Measurements from ENCODE around the gene PCCA.
"Not testable (repeated sequence)": the region's sequence is repeated elsewhere in the genome, so short reads cannot be mapped to it uniquely, and the experiment has no call there.

The PCCA gene

DNA sequence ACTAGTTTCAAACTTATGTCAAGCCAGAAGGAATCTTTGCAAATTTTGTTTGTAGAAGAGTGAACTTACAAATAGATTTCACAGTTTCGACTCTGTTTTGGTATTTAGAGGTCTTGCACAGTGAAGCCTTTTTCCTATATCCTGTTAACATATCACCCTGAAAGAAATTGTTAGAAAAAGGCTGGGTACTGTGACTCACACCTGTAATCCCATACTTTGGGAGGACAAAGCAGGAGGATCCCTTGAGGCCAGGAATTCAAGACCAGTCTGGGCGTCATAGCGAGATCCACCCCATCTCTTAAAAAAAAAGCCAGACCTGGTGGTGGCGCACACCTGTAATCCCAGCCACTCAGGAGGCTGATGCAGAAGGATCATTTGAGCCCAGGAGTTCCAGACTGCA, 275.7 kb downstream of the PCCA start:
- Histone ChIP-seq H3K27ac (no peak overlapping the region), H3K4me3 (no peak overlapping the region)
- DNase-seq (ENCODE audit: low spot score), result no peak
- no peak for TF ChIP-seq CTCF (IDR thresholded peaks at IDR 0.05)

DNA sequence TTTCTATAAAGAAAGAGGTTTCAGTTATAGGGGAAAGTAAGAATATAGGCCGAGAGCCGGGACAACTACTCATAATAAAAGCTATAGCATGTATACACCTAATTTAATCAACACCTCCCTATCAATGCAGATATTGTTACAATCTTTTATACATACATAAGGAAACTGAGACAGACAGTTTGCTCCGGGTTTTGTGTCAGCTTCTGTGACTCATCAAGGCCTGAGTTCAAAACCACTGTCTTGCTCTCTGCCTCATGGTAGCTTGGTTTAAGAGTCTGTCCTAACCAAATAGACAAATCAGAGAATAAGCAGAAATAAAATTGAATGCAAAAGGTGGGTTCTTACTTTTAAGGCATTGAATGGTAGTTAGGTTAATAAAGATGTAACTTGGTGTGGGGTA, 276.8 kb downstream of the PCCA start:
- DNase-seq (ENCODE audit: low spot score), result no peak
- Histone ChIP-seq H3K4me3 (no peak overlapping the region), H3K27ac (no peak overlapping the region)
- TF ChIP-seq CTCF (IDR thresholded peaks at IDR 0.05), result no peak

GRCh38 chr13:100378533-100378932, 289.6 kb downstream of the PCCA start:
- DNase-seq (ENCODE audit: low spot score), result no peak
- TF ChIP-seq CTCF (IDR thresholded peaks at IDR 0.05), result no peak
- Histone ChIP-seq H3K27ac (no peak overlapping the region), H3K4me3 (no peak overlapping the region)

GRCh38 chr13:100381595-100382224, 292.8 kb downstream of the PCCA start:
- no peak overlapping the region for H3K4me3 ChIP-seq
- no peak overlapping the region for H3K27ac ChIP-seq
- no peak for TF ChIP-seq CTCF (IDR thresholded peaks at IDR 0.05)
- no peak for DNase-seq (ENCODE audit: low spot score)

DNA sequence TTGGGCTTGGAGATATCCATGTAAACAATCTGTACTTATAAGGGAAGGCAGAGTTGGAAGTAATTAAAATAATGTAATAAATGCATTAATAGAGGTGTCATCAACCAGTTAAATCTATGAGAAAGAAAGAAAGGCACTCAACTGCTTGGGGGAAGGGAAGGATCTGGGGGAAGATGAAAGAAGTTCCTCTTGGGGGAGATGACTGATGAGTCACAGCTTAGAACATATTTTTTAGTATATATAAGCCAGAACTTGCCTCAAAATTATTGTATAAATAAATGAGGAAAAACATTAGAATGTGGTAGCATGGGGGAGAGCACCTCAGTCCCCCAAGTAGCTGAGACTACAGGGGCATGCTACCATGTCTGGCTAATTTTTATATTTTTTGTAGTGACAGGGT, 293.9 kb downstream of the PCCA start:
- no peak for DNase-seq (ENCODE audit: low spot score)
- TF ChIP-seq CTCF (IDR thresholded peaks at IDR 0.05), result no peak
- Histone ChIP-seq H3K27ac (no peak overlapping the region), H3K4me3 (no peak overlapping the region)

GRCh38 chr13:100387416-100387815, 298.5 kb downstream of the PCCA start:
- DNase-seq (ENCODE audit: low spot score), result no peak
- TF ChIP-seq CTCF (IDR thresholded peaks at IDR 0.05), result no peak
- no peak overlapping the region for H3K27ac ChIP-seq

GRCh38 chr13:100388150-100388549, 299.3 kb downstream of the PCCA start:
- not testable (repeated sequence) for H3K4me3 ChIP-seq; DNase-seq (ENCODE audit: low spot score); H3K27ac ChIP-seq

More at GRCh38 chr13:100387416-100387815, 298.5 kb downstream of the PCCA start:
- no peak overlapping the region for H3K4me3 ChIP-seq

Data from coronary artery (tissue), 2 donors.